Hypothalamus (tissue), 51 donors: ENCODE results near the gene PDE11A.
A peak's percentile ranks its signal among the peaks of the same experiment; 100 is the strongest.
"Not testable (repeated sequence)": the region's sequence is repeated elsewhere in the genome, so short reads cannot be mapped to it uniquely, and the experiment has no call there.

Experiments
- DNase-seq, 51 donors: peaks; one replicate each; lab custom pipeline; 2025; lab: John Stamatoyannopoulos, UW

The PDE11A gene

GRCh38 chr2:178072383-178073301 is at the start of gene PDE11A:
Gene PDE11A (minus strand): TSS chr2:178072777. CDS start chr2:178072437, 340 bp downstream.
- DNase-seq = peak in 27 of 51 donors; percentile 3 to 50 (median 12)

DNA sequence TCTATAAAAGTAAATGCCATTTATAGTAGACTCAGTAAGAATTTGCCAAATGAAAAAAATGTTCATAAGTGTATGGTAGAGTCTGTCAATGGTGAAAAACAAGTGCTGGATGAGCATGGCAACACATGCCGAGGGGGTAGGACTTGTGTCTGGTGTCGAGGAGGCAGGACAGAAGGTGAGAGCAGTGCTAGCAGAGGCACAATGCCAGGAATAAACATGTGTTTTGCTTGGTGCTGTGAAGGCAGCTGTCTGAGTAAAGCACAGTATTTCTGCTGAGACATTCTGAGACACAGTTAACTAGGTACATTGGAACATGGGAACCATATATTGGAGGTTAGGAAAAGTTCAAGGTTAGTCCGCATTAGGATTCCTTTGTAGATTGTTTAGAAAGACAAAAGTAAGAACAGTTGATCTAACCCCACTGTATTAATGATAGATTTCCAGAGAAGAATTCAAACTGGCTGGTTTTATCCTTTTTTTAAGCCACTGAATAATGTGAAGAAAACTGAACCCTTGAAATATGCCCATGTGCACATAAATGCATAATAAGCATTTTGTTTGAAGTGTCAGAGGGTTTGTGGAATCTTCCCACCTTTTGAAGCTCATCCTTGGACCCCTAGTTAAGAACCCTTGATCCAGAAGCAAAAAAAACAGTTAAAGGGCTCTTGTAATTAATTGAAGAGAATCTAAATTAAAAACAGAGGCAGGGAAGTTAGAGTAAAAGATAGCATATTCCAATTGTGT is 46.8 kb upstream of the PDE11A start:
- no peak for DNase-seq

- no peak for DNase-seq
Measured at GRCh38 chr2:178117725-178118124, 45.1 kb upstream of the PDE11A start.

GRCh38 chr2:178115271-178115670 is 42.7 kb upstream of the PDE11A start:
- DNase-seq = no peak

- DNase-seq = no peak
Measured at GRCh38 chr2:178114462-178114861, 41.9 kb upstream of the PDE11A start.

- peak; percentile 36 to 89 (median 72) for DNase-seq
Measured at GRCh38 chr2:178112202-178113152, 39.9 kb upstream of the PDE11A start, which contains the start of gene RBM45. Gene RBM45 (plus strand): TSS chr2:178112437. CDS start chr2:178112547, 110 bp downstream.

- no peak for DNase-seq
Measured at GRCh38 chr2:178111743-178112142, 39.2 kb upstream of the PDE11A start.

DNA sequence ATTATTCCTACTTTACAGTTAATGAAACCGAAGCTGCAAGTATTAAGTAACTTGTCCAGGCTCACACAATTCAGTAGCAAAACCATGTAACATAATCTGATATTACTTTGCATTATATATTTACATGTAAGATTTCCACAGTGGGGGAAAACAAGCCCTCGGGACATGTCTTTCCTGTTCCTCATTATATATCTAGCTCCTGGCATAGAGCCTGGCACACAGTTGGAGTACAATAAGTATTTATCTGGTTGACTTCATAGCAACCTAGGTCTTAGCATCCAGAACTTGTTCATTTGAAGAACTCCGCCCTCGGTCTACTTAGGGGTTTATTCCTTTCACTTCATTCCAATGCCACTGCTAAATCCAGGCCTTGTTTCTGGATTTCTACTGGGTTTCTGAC is 38.1 kb upstream of the PDE11A start:
- DNase-seq = no peak

GRCh38 chr2:178109813-178110212 is 37.2 kb upstream of the PDE11A start:
- DNase-seq = peak in 1 of 51 donors; percentile 18

DNA sequence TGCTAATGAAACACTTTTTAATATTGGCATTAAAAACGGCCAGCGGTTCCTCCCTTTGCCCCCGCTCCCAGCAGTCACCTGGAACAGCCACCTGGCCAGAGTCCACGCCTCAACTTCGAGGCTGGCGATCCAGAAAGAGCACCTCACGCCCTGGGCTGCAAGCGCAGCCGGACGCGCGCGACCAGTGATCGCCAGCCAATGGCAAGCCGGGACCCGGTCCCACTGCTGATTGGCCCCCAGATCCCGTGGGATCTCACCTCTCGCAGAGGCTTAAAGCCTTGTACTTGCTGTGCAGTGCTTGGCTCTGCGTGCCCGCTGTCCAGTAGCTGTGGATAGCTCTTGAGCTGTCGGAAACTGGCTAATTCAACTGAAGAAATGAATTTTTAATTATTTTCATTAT is 35.6 kb upstream of the PDE11A start:
- no peak for DNase-seq

- DNase-seq = no peak
Measured at GRCh38 chr2:178106053-178106452, 33.5 kb upstream of the PDE11A start.

- no peak for DNase-seq
Measured at GRCh38 chr2:178105566-178105965, 33.0 kb upstream of the PDE11A start.

- DNase-seq = no peak
Measured at GRCh38 chr2:178101321-178102079, 28.9 kb upstream of the PDE11A start.

DNA sequence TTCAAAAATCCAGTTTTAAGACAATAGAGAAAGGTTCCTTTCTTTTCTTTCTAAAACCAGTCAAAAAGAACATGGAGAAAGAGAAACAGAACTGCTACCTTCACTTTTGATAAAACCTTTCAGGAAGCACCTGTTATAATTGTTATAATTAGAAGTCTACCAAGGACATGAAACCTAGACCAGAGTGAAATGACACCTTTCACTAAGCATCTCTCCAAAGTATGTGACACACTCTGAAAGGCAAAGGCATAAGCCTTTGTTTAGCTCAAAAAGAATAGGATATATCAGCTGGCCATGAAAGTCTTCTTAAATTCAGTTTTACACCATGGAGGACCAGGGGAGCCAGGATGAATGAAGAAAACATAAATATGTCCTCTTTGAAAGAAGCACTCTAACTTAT is 20.9 kb upstream of the PDE11A start:
- DNase-seq = no peak

DNA sequence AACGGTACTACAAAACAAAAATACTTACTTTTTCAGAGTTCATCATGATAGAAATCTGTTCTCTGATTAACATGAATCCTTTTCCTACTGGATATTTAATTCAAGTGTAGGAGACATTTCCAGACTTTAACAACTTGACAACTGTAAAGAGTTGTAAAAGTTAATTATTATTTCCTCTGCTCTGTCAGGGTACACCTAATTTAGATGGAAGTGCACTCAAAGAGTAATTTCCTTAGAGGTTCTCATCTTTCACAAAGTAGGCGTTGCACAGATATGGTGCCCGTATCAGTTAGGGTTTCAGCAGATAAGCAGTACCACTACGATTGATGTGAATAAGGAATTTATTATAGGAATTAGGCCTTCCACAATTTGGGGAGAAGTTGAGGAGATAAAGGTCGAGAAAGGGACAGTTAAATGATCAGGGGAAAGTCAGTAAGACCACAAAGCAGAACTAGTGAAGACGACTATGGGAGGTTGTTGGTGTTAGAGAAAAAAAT is 16.2 kb upstream of the PDE11A start:
- no peak for DNase-seq

DNA sequence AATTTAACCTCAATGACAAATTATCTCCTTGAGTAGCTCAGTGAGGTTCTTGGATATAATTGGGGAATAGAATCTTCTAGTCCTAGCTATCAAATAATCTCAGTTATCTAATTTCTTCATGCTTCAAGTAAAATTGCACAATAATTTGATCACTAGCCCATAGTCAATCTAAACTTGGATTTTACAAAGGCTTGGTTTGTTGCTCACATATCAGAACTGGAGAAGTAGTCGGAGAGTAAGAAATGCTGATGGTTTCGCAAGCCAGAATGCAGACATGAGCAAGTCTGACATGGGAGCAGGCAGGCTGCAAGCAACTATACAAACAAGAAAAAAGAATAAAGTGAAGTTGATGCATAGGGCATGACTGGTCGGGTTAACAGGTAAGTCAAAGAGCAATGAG is 11.7 kb upstream of the PDE11A start:
- no peak for DNase-seq

GRCh38 chr2:178082408-178083045 is 9.9 kb upstream of the PDE11A start:
- DNase-seq = no peak

- not testable (repeated sequence) for DNase-seq
Measured at GRCh38 chr2:178079279-178079678, 6.7 kb upstream of the PDE11A start.

GRCh38 chr2:178076130-178076529 is 3.6 kb upstream of the PDE11A start:
- DNase-seq = no peak
